Activated T-cell treated with anti-CD3 and anti-CD28 coated beads, Interleukin-2, amount 50 U/mL, for 48 hours (primary cell): ENCODE results near the gene SPATC1L.

Source experiments
- DNase-seq, 2 experiments: peaks; one replicate each; pipeline ENCODE4 v3.0.0-alpha.2; 2020

Gene SPATC1L

DNA sequence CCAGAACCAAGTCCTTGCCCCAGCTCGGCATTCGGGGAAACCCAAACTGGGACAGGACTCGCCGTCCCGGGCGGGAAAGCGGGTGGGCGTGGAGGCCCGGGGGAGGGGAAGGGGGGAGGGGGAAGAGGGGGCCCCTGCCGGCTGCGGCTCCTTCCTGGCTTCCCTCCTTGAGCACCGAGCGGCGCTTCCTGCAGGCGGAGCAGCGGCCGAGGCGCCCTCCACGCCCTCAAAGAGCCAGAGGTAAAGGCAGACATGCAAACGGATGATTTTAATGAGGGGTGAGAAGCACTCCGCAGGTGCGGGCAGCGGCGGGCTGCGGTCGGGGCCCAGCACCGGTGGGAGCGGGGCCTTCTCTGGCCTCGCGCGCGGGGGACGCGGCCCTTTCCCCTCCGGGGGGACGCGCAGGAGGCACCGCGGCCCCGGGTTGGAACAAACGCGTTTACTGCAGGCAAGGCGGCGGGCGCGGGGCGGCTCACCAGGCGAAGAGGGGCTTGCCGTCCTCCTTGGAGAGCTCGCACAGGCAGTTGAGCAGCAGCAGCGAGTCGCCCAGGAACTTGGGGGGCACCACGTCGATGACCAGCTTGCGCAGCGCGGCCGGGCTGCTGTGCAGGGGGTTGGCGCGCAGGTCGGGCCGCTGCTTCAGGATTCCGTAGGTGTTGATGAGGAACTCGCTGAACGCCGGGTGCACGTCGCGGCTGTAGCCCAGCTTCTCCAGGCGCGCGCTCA, 23.2 kb downstream of the SPATC1L start:
- peak in 1 of 2 experiments; percentile 40 for DNase-seq

DNA sequence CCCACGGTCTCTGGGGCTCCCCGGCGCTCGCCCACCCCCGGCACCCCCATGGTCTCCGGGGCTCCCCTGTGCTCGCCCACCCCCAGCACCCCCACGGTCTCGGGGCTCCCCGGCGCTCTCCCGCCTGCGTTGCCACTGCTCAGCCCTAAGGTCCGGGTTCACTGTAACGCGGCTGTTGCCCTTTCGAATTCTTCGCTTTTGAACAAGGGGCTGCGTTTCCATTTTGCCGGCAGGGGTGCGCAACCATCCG, 23.7 kb downstream of the SPATC1L start:
- DNase-seq, result no peak

GRCh38 chr21:46159841-46160656, 24.2 kb downstream of the SPATC1L start:
- peak in 1 of 2 experiments; percentile 16 for DNase-seq

DNA sequence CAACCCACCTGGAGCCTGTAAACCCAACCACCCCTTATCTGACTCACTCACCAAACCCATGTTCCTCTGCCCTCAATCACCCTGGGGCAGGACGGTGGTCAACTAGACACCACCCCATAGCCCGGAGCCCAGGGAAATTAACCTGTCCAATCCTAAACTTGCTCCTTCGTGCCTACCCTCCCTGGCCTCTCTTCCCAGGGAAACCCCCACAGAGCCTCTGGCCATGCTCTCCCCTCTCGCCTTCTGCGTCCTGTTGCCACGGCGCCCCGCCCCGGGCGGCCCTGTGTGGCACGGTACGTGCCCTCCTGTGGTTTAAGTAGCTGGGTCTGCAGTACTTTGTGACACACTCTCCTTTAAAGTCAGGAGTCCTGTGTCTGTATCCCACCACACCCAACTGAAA, 24.9 kb downstream of the SPATC1L start:
- peak in 1 of 2 experiments; percentile 13 for DNase-seq

DNA sequence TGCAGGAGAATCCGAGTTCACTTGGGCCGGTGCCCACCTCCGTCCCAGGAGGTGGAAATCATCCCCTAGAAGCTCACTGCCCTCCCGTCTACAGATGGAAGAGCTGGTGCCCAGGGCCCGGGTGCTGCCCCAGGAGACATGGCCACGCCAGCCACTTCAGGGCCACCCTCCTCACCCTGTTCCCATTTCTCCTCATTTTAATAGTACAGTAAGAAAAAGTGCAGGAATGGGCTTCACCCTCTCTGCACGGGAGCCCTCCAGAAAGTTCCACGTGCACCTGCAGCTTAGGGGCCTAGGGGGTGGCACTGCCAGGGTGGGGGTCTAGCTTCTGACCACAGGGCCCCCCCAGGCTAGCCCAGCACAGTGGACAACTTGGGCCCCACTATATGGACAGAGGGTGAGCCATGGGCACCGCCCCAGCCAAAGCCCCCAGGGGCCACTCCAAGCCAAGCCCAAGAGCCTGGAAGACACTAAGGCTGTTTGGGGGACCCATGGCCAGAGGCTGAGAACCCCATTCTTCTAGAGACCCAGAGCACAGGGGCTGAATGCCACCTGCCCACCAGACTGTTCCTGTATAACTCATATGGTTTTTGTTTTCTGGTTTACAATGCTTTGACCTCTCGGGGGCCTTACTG, 25.5 kb downstream of the SPATC1L start:
- DNase-seq, result no peak

GRCh38 chr21:46157987-46158451, 26.2 kb downstream of the SPATC1L start:
- no peak for DNase-seq

DNA sequence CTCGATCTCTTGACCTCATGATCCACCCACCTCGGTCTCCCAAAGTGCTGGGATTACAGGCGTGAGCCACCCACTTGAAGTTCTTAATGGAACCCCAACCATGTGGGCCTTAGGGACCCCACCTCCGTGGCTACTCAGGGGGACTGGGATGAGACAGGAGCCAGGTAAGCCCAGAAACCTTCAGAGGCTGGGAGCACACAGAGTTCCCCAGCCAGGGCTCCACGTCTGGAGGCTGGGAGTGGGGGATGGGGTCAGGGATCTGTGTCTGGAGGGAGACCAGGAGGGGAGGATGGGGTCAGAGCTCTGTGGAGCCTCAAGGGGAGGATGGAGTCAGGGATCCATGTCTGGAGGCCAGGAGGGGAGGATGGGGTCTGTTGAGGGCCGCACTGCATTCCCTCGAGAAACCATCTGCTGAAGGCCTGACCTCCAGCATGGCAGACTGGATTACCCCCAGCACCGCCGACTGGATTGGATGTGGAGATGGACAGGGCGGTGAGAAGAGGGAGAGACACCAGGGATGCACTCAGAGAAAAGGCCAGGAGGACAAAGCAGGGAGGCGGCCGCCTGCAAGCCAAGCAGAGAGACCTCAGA, 26.8 kb downstream of the SPATC1L start:
- DNase-seq, result peak in 1 of 2 experiments; percentile 8

- no peak for DNase-seq
These were observed 27.6 kb downstream of the SPATC1L start for GRCh38 chr21:46156678-46157077.

DNA sequence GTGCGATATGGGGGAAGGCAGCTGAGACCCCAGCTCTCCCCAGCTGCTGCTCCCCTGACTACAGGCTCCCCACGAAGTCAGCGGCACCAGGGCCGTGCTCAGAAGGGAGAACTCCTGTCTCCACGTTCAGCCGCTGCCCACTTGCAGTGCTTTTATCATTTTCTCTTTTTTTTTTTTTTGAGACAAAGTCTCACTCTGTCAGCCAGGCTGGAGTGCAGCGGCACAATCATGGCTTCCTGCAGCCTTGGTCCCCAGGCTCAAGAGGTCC, 27.9 kb downstream of the SPATC1L start:
- no peak for DNase-seq

GRCh38 chr21:46155514-46156377, 28.5 kb downstream of the SPATC1L start, which contains the start of gene FTCD:
Gene FTCD (minus strand): TSS chr21:46155579. CDS start chr21:46155523, 56 bp downstream.
- peak in 1 of 2 experiments; percentile 12 for DNase-seq

GRCh38 chr21:46154955-46155513, 29.2 kb downstream of the SPATC1L start:
- peak in 1 of 2 experiments; percentile 11 for DNase-seq

DNA sequence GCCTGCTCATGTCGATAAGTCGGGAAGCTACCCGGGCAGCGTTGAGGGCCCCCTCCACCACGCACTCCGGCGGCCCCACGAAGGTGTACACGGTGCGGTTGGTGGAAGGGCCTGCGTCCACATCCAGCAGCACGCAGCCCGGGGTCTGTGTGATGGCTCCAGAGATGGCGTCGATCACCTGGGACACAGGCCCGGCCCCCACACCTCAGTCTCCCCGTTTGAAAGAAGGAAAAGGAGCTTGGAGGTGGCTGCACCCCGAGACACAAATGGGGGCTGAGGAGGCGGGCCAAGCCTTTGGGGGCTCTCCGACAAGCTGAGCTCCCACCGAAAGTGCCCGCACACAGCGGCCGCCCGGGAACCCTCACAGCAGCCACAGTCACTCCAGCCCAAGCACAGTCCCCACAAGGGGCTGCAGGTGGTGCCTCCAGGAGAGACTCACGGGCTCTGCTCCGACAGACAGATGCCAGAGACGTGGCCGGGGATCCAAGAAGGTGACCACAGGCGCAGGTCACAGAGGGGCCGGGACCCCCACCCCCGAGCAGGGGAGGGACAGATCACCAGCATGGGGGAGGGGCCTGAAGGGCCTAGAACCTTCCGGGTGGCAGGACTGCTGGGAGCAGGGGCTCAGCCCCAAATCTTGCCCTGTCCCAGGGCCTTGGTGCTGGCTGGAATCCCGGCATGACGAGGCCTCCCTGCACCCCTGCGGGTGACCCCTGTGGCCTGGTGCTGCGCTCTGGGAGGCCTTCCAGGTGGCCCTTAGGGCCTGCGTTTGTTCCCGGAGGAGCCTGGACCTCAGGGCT, 29.9 kb downstream of the SPATC1L start:
- DNase-seq, result peak in 1 of 2 experiments; percentile 13

GRCh38 chr21:46153247-46154154, 30.8 kb downstream of the SPATC1L start:
- DNase-seq, result peak; percentile 1 to 10

DNA sequence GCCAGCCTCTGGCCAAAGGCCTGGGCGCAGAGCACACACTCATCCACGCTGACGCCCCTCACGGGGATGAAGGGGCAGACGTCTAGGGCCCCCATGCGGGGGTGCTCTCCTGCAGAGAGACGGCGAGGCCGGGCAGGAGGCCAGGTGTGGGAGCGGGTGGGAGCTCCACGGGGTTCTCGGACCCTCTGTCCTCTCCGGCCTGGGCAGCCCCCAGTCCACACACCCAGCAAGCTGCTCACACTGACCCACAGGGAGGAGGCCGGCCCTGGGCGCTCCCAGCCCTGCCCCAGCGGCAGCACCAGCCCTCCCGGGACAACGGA, 31.4 kb downstream of the SPATC1L start:
- DNase-seq, result no peak

DNA sequence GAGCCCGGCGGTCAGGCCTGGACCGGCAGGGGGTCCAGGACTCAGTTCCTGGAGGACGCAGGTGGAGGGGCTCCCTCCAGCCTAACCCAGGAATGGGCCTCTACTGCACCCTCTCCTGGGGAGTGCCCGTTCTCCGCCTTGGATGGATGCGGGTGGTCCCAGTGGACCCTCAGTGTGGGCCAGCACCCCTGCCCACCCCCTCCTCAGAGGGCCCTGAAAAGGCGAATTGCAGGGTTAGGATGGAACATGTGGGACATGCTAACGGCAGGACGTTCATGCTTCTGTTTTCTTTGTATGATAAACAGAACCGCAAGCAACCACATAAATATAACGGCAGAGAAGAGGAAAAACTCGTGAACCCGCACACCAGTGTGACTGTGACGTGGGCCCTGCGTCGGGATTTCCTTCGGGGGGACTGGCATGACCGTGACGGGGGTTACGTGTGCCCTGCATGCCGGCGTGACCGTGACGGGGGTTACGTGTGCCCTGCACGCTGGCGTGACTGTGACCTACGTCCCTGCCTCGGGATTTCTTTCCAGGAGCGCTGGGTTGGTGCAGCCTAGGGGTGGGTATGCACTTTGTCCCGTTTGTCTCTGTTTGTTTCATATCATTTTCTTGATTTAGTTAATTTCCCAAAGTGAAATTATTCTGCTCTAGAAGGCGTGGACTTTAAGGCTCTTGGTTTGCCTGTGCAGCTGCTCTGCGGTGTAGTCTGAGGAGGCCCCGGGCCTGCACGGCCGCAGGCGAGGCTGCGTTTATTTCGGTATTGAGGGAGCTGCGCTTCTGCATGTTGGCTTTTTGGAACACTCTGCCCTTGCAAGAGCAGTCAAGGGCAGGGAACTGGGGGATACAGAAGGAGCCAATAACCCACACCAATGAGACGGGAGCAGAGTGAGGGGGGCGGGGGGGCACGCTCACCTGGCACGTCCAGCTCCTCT, 32.0 kb downstream of the SPATC1L start:
- DNase-seq, result peak; percentile 8 to 10

- peak in 1 of 2 experiments; percentile 7 for DNase-seq
These were observed 32.8 kb downstream of the SPATC1L start for GRCh38 chr21:46151261-46151988.

DNA sequence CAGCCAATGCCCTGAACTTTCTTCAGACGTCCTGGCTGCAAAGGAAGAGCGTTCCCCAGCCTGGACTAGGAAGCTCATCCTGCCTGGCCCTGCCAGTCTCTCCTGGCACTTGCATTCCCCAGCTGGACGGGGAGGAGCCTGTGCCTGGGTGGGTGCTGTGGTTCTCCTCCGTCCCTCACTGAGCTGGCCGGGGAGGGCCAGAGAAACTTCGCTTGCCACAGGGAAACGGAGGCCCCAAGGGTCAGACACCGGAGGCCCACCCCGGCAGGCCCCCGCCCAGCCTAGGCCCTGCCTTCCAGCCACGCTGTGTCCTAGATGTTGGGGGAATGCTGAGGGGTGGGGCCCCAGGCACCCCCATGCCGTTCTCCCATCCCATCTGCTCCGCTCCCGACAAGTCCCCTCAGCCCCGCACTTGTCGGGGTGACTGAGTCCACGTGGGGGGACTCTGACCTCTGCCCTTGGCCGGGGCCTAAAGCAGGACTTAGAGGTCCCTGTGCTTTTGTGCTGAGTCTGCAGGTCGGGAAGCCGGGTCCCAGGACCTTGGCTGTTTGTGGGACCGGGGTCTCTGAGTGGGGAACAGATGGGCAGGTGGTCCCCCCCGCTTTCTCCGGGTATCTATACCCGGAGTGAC, 33.7 kb downstream of the SPATC1L start:
- no peak for DNase-seq

GRCh38 chr21:46150073-46150472, 34.2 kb downstream of the SPATC1L start:
- DNase-seq, result no peak
